Common myeloid progenitor, CD34-positive (primary cell): ENCODE data around the gene MAP2K6.
A peak's percentile ranks its signal among the peaks of the same experiment; 100 is the strongest.
"Not testable (repeated sequence)": the region's sequence is repeated elsewhere in the genome, so short reads cannot be mapped to it uniquely, and the experiment has no call there.

Experiments used
- CTCF ChIA-PET: fragments of 350-600 bp; sonication (Branson Sonifier 250); formaldehyde crosslinking; loops from one replicate; lab custom pipeline; 2021; ENCODE audit warnings: antibody characterized with exemption; lab: Charles Lee
- POLR2A ChIA-PET: fragments of 350-600 bp; sonication (Branson Sonifier 250); formaldehyde crosslinking; loops from one replicate; lab custom pipeline; 2021; ENCODE audit warnings: antibody characterized with exemption; lab: Charles Lee
- DNase-seq, 3 donors: peaks; one replicate each; pipeline versions ENCODE4 v3.0.0 to v3.0.0-alpha.2; 2013
- H3K27ac ChIP-seq, 2 experiments: 1 replicate in 1 of 2; 2 replicates in 1 of 2; pipeline ENCODE4 v1.7.0; 2013; ENCODE audit warnings: inconsistent platforms in 2 of 2, low read length in 2 of 2, mild to moderate bottlenecking in 2 of 2, low read depth in 1 of 2, moderate library complexity in 1 of 2; ENCODE audit not compliant: severe bottlenecking in 2 of 2, insufficient read depth in 1 of 2, poor library complexity in 1 of 2
- H3K27me3 ChIP-seq, 5 experiments: replicated peaks in 2 of 5; 1 replicate in 3 of 5; 2 replicates in 2 of 5; pipeline versions ENCODE4 v1.6.1 to v1.7.0; 2013; ENCODE audit warnings: low read length in 4 of 5, mild to moderate bottlenecking in 2 of 5, moderate library complexity in 2 of 5, inconsistent platforms in 1 of 5; ENCODE audit not compliant: insufficient read depth in 5 of 5, control insufficient read depth in 4 of 5
- H3K36me3 ChIP-seq, 4 experiments: 1 replicate in 2 of 4; 2 replicates in 2 of 4; pipeline versions ENCODE4 v1.6.1 to v1.7.0; 2013; ENCODE audit warnings: low read length in 3 of 4, control low read depth in 1 of 4, mild to moderate bottlenecking in 1 of 4; ENCODE audit not compliant: control insufficient read depth in 4 of 4, insufficient read depth in 4 of 4
- H3K4me1 ChIP-seq, 4 experiments: 1 replicate in 3 of 4; 2 replicates in 1 of 4; pipeline versions ENCODE4 v1.6.1 to v1.7.1; 2013; ENCODE audit warnings: low read length in 3 of 4, mild to moderate bottlenecking in 3 of 4, control low read depth in 1 of 4, inconsistent platforms in 1 of 4, moderate library complexity in 1 of 4; ENCODE audit not compliant: control insufficient read depth in 4 of 4, insufficient read depth in 4 of 4; ENCODE audit errors: control extremely low read depth in 1 of 4
- H3K4me3 ChIP-seq, 7 experiments: 1 replicate in 4 of 7; 2 replicates in 3 of 7; pipeline versions ENCODE4 v1.5.1 to v1.7.0; 2013; ENCODE audit warnings: mild to moderate bottlenecking in 7 of 7, low read length in 6 of 7, moderate library complexity in 6 of 7, inconsistent platforms in 2 of 7, low read depth in 2 of 7, control low read depth in 1 of 7; ENCODE audit not compliant: insufficient read depth in 4 of 7, control insufficient read depth in 1 of 7; ENCODE audit errors: extremely low read depth in 1 of 7
- H3K9me3 ChIP-seq, 5 experiments: 1 replicate in 4 of 5; 2 replicates in 1 of 5; pipeline versions ENCODE4 v1.6.1 to v1.7.1; 2013; ENCODE audit warnings: low read length in 4 of 5, mild to moderate bottlenecking in 2 of 5, inconsistent platforms in 1 of 5, low read depth in 1 of 5, moderate library complexity in 1 of 5; ENCODE audit not compliant: control insufficient read depth in 4 of 5, insufficient read depth in 2 of 5; ENCODE audit errors: control extremely low read depth in 1 of 5
- WGBS: methylation state at CpG from one replicate; pipeline ENCODE4 v1.1.5; 2013; ENCODE audit not compliant: insufficient coverage; 5-methylcytosine and 5-hydroxymethylcytosine counted together

MAP2K6 gene

DNA sequence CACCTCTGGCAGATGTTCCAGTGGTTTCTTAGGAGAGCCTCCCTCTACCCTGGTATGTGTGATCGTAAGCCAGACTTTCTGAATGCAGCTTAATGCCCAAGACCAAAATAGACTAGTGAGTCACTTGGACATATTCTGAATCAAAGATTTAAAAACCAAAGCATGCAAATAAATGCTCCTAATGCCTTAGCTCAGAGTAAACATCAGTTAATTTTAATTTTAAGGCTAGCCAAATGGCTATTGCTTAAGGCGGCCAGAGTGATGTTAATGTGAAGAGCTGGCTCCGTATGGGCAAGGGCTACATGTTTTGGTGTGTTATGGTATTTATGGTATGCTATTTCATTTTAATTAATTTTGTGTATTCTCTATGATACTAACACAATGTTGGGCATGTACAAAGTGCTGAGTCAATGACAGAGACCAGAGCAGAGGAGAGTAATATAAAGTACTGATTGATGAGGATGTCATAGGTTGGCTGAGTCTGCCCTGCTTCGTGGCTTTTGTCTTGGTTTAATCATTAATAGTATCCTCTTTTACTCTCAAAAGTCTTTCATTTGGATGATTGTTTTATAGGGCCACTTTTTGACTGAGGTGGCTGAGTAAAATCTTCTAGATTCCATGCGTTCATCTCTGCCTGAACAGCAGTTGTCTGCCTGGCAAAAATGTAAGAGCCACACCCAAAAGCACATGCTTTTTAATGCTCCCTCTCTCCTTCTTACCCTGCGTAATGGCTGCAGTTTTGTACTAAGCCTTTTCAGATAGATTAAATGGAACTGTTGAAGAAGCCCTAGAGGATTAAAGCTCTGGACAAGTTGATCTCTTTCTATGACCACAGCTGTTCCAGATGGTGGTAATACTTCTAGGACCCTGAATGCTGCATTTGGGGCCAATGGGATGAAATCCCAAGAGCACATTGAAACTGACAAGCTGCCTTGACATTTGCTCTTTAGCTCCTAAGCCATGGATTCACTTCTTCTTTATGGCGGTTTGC lies 59.6 kb downstream of the MAP2K6 start:
- Histone ChIP-seq H3K27ac (no peak overlapping the region), H3K9me3 (no peaks in the 10 kb centered on the region), H3K4me3 (no peak overlapping the region), H3K36me3 (peaks cover 0 to 3% (median 0%) of the 10 kb centered on the region in 4 experiments), H3K27me3 (no peaks in the 10 kb centered on the region), H3K4me1 (peaks cover 0 to 5% (median 0%) of the 10 kb centered on the region in 4 experiments)
- CTCF ChIA-PET = no interaction called here
- DNase-seq = no peak
- 98% methylated on average over 5 of the region's 7 CpGs for WGBS
- POLR2A ChIA-PET = no interaction called here

DNA sequence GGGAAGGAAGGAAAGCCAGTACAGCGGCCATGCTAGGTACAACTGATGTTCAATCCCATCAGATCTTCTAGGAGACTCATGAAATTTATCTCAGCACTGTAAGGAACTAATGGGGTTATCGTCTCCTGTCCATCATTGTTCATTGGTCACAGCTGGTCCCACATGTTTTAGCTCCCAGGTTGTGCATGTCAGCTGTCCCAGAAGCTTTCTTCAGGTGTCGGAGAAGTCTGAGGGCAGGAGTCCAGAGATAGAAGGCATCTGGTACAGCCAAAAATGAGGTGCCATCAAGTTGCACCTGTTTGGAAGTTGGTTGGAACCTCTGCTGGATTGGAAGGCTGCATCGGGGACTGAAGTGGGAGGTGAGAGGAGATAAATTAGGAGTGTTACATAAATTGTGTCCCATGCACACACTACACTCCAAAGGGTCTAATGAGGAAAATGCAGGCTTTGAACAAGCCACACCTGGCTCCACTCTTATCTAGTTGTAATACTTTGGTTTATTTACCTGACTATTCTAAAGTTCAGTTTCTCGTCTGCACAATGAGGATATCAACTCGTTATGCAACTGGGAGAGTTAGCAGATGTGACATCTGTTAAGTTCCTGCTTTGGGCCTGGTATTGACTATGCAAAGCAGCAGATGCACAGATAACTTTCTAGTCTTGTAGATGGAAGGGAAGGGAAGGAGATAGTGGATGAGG lies 62.9 kb downstream of the MAP2K6 start:
- Histone ChIP-seq H3K36me3 (peaks cover 0 to 3% (median 0%) of the 10 kb centered on the region in 4 experiments), H3K27ac (no peak overlapping the region), H3K4me1 (peaks cover 0 to 7% (median 0%) of the 10 kb centered on the region in 4 experiments), H3K9me3 (no peaks in the 10 kb centered on the region), H3K4me3 (no peak overlapping the region), H3K27me3 (no peaks in the 10 kb centered on the region)
- ChIA-PET CTCF (no interaction called here), POLR2A (no interaction called here)
- 100% methylated on average over 5 of the region's 6 CpGs for WGBS
- DNase-seq = no peak

DNA sequence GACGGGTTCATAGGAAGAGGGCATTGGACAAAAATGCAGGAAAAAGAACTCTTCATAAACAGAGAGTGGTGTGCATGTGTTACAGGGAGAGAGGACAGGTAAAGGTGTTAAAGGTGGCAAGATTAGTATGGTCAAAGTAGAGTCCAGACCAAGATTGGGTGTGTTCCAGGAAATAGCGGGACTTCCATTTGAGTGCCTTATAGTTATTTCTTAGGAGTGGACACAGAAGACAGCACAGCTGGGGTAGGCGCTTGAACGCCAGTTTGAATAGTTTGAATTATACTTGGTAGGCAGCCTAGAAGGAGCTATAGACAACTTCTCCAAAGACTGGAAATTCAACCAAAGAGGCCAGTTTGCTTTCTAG lies 63.4 kb downstream of the MAP2K6 start:
- peaks cover 0 to 7% (median 0%) of the 10 kb centered on the region in 4 experiments for H3K4me1 ChIP-seq
- ChIA-PET CTCF (interaction anchor here (0.6 kb wide), 1 partner anchor 887 kb away, joined by 3 read pairs; no protein-coding TSS in a partner anchor), POLR2A (no interaction called here)
- peaks cover 0 to 3% (median 0%) of the 10 kb centered on the region in 4 experiments for H3K36me3 ChIP-seq
- WGBS = 100% methylated on average over 4 of the region's 4 CpGs
- no peaks in the 10 kb centered on the region for H3K27me3 ChIP-seq
- H3K4me3 ChIP-seq = no peak overlapping the region
- DNase-seq = no peak
- H3K27ac ChIP-seq = no peak overlapping the region
- no peaks in the 10 kb centered on the region for H3K9me3 ChIP-seq

DNA sequence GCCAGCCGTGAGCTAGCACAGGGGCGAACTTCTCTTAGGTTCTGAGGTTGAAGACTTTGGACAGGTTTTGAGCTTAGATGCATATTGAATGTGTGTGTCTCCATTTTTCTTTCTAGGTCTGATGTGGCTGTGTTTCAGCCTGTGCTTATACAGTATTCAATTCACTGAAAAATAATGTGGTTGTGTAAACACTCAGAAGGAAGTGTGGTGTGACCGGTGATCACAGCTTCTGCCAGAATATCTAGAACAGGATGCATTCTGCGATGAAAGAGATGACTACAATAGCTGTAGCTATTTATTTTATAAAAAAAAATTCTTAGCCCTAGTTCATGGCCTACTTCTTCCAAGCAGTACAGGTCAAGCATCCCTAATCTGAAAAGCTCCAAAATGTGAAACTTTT lies 64.4 kb downstream of the MAP2K6 start:
- peaks cover 0 to 7% (median 0%) of the 10 kb centered on the region in 4 experiments for H3K4me1 ChIP-seq
- no peak overlapping the region for H3K27ac ChIP-seq
- POLR2A ChIA-PET = no interaction called here
- no peaks in the 10 kb centered on the region for H3K27me3 ChIP-seq
- WGBS = no CpG with 5 or more reads among the region's 4 CpGs
- DNase-seq = peak in 1 of 3 donors; percentile 9
- no peak overlapping the region for H3K4me3 ChIP-seq
- CTCF ChIA-PET = no interaction called here
- peaks cover 0 to 3% (median 0%) of the 10 kb centered on the region in 4 experiments for H3K36me3 ChIP-seq
- H3K9me3 ChIP-seq = no peaks in the 10 kb centered on the region

DNA sequence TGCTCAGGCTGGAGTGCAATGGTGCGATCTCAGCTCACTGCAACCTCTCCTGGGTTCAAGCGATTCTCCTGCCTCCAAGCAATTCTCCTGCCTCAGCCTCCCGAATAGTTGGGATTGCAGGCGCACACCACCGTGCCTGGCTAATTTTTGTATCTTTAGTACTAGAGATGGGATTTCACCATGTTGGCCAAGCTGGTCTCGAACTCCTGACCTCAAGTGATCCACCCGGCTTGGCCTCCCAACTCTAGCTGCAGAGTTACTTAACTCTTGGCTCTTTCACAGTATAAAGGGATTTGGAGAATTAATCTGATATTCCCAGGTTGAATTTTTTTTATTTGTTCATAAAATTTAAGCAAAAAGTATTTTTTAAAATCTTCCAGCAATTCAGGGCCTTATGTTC lies 65.3 kb downstream of the MAP2K6 start:
- H3K4me3 ChIP-seq, H3K9me3 ChIP-seq, H3K27ac ChIP-seq, H3K36me3 ChIP-seq, H3K27me3 ChIP-seq, DNase-seq, H3K4me1 ChIP-seq: not testable (repeated sequence)
- WGBS = 100% methylated on average over 6 of the region's 7 CpGs
- ChIA-PET POLR2A (interaction anchor here (0.7 kb wide), 1 partner anchor 679 kb away, joined by 3 read pairs; no protein-coding TSS in a partner anchor), CTCF (interaction anchor here (1.2 kb wide), 1 partner anchor 58 kb away, joined by 3 read pairs; no protein-coding TSS in a partner anchor)

DNA sequence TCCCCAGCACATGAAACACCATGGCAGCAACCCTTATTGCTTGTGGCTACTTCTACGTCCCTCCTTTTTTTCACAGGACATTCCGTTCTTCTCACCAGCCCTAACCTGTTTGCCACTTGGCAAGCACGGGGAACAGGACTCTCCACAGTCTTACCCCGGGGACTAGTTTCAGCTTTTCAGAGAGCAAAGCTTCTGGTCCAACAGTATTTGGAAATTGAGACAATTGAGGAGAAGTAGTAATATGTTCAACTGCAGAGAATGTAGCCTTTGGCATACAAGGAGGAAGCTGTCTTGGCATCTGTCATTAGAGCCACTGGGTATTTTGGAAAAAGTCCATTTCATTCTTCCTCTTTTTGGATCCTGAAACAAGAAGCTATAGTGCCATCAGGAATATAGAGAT lies 65.7 kb downstream of the MAP2K6 start:
- Histone ChIP-seq H3K9me3 (no peaks in the 10 kb centered on the region), H3K27me3 (no peaks in the 10 kb centered on the region), H3K4me3 (no peak overlapping the region), H3K4me1 (peaks cover 0 to 12% (median under 1%) of the 10 kb centered on the region in 4 experiments), H3K27ac (no peak overlapping the region), H3K36me3 (peaks cover 0 to 3% (median 0%) of the 10 kb centered on the region in 4 experiments)
- ChIA-PET POLR2A (interaction anchor here (0.6 to 0.7 kb wide), 2 partner anchors 16 to 679 kb away, joined by 3 to 4 read pairs; no protein-coding TSS in a partner anchor), CTCF (interaction anchor here (1.2 kb wide), 1 partner anchor 59 kb away, joined by 3 read pairs; no protein-coding TSS in a partner anchor)
- 98% methylated on average over 4 of the region's 4 CpGs for WGBS
- DNase-seq = no peak
